K562 (cell line): ENCODE measurements around the gene NDUFB7. TPM values are rescaled to one million over a fixed set of nuclear protein-coding genes. Genes with fewer than 3 reads are reported as not detected.

Experiments
- CXXC5 ChIP-seq: fragments of 250-450 bp; sonication (Bioruptor Pico); IDR thresholded peaks from 2 replicates; pipeline ENCODE4 v1.8.0; 2022; ENCODE audit warnings: inconsistent platforms, mild to moderate bottlenecking, moderate library complexity
- ETV5 ChIP-seq: sonication (generic); formaldehyde crosslinking; IDR thresholded peaks from 2 replicates; pipeline ENCODE4 v1.4.0; 2020; ENCODE audit warnings: low read depth, mild to moderate bottlenecking, missing genetic modification reagents
- FIP1L1 ChIP-seq: fragments of 200-400 bp; formaldehyde crosslinking; IDR thresholded peaks from 2 replicates; pipeline ENCODE4 v1.6.1; 2018; ENCODE audit warnings: mild to moderate bottlenecking, low read depth, low read length; ENCODE audit not compliant: poor library complexity, severe bottlenecking
- HDAC8 ChIP-seq: fragments of 450-650 bp; IDR thresholded peaks from 2 replicates; pipeline ENCODE4 v1.6.1; 2016; ENCODE audit warnings: mild to moderate bottlenecking, missing genetic modification characterization, moderate library complexity, missing compliant biosample characterization
- MEF2A ChIP-seq: IDR thresholded peaks from 2 replicates; pipeline ENCODE4 v1.6.1; 2011; ENCODE audit warnings: low read depth, mild to moderate bottlenecking, low read length, moderate library complexity; ENCODE audit not compliant: control insufficient read depth
- POU5F1 ChIP-seq: fragments of 150-350 bp; IDR thresholded peaks from 2 replicates; pipeline ENCODE4 v1.6.1; 2014; ENCODE audit warnings: borderline replicate concordance, low read length, low read depth, mild to moderate bottlenecking; ENCODE audit not compliant: partially characterized antibody
- SLC30A9 ChIP-seq: fragments of 250-450 bp; sonication (Bioruptor Pico); IDR thresholded peaks from 2 replicates; pipeline ENCODE4 v1.8.0; 2022; ENCODE audit warnings: mild to moderate bottlenecking, moderate library complexity
- SP2 ChIP-seq: IDR thresholded peaks from 2 replicates; pipeline ENCODE4 v1.6.1; 2011; ENCODE audit warnings: mild to moderate bottlenecking, low read depth, low read length, moderate library complexity; ENCODE audit not compliant: poor library complexity, severe bottlenecking; ENCODE audit errors: extremely low read depth
- STAT5B ChIP-seq: fragments of 250-450 bp; sonication (Bioruptor Pico); IDR thresholded peaks from 2 replicates; pipeline ENCODE4 v1.8.0; 2021; ENCODE audit warnings: mild to moderate bottlenecking, inconsistent platforms
- TBP ChIP-seq: optimal IDR thresholded peaks from 2 replicates; pipeline ENCODE3; 2011; ENCODE audit warnings: low read depth, low read length, improper control_type of control experiment
- ZBTB7A ChIP-seq: IDR thresholded peaks from 2 replicates; pipeline ENCODE4 v1.6.1; 2011; ENCODE audit warnings: low read depth, mild to moderate bottlenecking, low read length, moderate library complexity, borderline replicate concordance; ENCODE audit not compliant: control insufficient read depth
- ZNF507 ChIP-seq: conservative IDR thresholded peaks from 2 replicates; pipeline ENCODE4 v1.6.1; 2017; ENCODE audit warnings: missing genetic modification characterization, missing compliant biosample characterization
- polyA plus RNA-seq, 8 experiments: library from polyadenylated mRNA; depleted of rRNA in 4 of 8; stranded (reverse) in 5 of 8; unstranded in 3 of 8; fragments of >200 nt; fragmentation: Nextera tagmentation in 2 of 8; fragmentation: Illumina TruSeq in 1 of 8; extraction: Ambion mirVana in 2 of 8; extraction: Trizol in 1 of 8; gene quantifications; 2 replicates each; pipeline versions ENCODE4 v1.2.1 to v1.2.3, GENCODE V29; 2011 to 2014; ENCODE audit warnings: inconsistent platforms in 1 of 8, missing spikeins in 1 of 8
- total RNA-seq, 7 experiments: library from RNA; depleted of rRNA in 6 of 7; stranded (reverse); fragments of >200 nt in 6 of 7; fragmentation: Illumina TruSeq in 2 of 7; extraction: Trizol in 2 of 7; gene quantifications; 2 replicates each; pipeline versions ENCODE4 v1.2.1 to v1.2.3, GENCODE V29; 2011 to 2021; ENCODE audit warnings: low replicate concordance in 1 of 7
- TF ChIP-seq, protein P1 (sequence below): fragments of 200-800 bp; sonication (Bioruptor generic); IDR thresholded peaks from 2 replicates; pipeline ENCODE4 v1.6.1; 2016; ENCODE audit warnings: missing genetic modification characterization, missing compliant biosample characterization
- TF ChIP-seq, protein P2 (sequence below): fragments of 450-650 bp; formaldehyde crosslinking; IDR thresholded peaks from 2 replicates; pipeline ENCODE4 v1.4.0; 2020; ENCODE audit warnings: mild to moderate bottlenecking, mixed read lengths
- TF ChIP-seq, protein P3 (sequence below): fragments of 450-650 bp; IDR thresholded peaks from one replicate; pipeline ENCODE4 v1.6.1; 2018; ENCODE audit warnings: mild to moderate bottlenecking, moderate library complexity; ENCODE audit not compliant: partially characterized antibody
- TF ChIP-seq, protein P4 (sequence below): sonication (generic); formaldehyde crosslinking; IDR thresholded peaks from 2 replicates; pipeline ENCODE4 v1.8.0; 2022; ENCODE audit warnings: mild to moderate bottlenecking, low read depth, missing genetic modification reagents
- TF ChIP-seq, protein P5 (sequence below): sonication (generic); formaldehyde crosslinking; IDR thresholded peaks from 2 replicates; pipeline ENCODE4 v1.8.0; 2022; ENCODE audit warnings: mild to moderate bottlenecking, missing genetic modification reagents

The NDUFB7 gene
- total and polyA plus RNA-seq, 9 of the 15 experiments (the other 6 are each of a cell fraction or from before 2014, with no cell fraction given), result 14.9 to 842 (median 137) TPM

DNA sequence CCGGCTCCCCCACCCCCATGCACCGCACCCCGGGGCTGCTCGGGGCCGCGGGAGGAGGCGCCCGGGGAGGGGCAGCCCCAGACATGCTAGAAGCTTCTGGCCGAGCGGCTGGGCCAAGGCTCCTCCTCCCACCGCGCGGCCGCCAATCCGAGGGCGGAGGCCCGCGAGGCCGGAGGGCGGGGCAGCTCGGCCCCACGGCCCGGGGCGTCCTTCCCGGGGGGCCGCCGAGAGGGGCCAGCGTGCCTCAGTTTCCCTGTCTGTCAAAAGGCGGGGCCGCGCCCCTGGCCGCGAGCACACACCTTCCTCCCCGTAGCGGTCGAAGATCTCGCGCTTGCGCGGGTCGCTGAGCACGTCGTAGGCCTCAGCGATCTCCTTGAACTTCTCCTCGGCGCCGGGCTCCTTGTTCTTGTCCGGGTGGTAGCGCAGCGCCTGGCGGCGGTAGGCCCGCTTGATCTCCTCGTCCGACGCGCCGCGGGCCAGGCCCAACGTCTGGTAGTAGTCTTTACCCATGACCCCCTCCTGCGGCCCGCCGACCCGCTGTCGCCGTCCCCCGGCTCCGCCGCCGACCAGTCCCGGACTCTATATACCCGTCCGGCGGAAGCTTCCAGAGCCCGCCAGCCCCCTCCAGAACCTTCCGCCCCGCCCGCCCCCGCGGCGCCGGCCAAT lies 53.9 kb downstream of the NDUFB7 start, which contains the start of gene DNAJB1 (continued):
- TF ChIP-seq, protein P1, sequence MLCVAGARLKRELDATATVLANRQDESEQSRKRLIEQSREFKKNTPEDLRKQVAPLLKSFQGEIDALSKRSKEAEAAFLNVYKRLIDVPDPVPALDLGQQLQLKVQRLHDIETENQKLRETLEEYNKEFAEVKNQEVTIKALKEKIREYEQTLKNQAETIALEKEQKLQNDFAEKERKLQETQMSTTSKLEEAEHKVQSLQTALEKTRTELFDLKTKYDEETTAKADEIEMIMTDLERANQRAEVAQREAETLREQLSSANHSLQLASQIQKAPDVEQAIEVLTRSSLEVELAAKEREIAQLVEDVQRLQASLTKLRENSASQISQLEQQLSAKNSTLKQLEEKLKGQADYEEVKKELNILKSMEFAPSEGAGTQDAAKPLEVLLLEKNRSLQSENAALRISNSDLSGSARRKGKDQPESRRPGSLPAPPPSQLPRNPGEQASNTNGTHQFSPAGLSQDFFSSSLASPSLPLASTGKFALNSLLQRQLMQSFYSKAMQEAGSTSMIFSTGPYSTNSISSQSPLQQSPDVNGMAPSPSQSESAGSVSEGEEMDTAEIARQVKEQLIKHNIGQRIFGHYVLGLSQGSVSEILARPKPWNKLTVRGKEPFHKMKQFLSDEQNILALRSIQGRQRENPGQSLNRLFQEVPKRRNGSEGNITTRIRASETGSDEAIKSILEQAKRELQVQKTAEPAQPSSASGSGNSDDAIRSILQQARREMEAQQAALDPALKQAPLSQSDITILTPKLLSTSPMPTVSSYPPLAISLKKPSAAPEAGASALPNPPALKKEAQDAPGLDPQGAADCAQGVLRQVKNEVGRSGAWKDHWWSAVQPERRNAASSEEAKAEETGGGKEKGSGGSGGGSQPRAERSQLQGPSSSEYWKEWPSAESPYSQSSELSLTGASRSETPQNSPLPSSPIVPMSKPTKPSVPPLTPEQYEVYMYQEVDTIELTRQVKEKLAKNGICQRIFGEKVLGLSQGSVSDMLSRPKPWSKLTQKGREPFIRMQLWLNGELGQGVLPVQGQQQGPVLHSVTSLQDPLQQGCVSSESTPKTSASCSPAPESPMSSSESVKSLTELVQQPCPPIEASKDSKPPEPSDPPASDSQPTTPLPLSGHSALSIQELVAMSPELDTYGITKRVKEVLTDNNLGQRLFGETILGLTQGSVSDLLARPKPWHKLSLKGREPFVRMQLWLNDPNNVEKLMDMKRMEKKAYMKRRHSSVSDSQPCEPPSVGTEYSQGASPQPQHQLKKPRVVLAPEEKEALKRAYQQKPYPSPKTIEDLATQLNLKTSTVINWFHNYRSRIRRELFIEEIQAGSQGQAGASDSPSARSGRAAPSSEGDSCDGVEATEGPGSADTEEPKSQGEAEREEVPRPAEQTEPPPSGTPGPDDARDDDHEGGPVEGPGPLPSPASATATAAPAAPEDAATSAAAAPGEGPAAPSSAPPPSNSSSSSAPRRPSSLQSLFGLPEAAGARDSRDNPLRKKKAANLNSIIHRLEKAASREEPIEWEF (CRISPR knock-in tag), result no peak
- TF ChIP-seq ZBTB7A (peak; percentile 94; the same call in 1 of the 2 replicates), SP2 (no peak), ETV5 (peak; percentile 45), POU5F1 (no peak), FIP1L1 (peak; percentile 99), TBP (peak; percentile 95), CXXC5 (CRISPR knock-in tag) (peak; percentile 69), HDAC8 (tag) (no peak), SLC30A9 (CRISPR knock-in tag) (peak; percentile 63; the same call in 1 of the 2 replicates), MEF2A (no peak), STAT5B (CRISPR knock-in tag) (no peak), ZNF507 (tag) (no peak)
- TF ChIP-seq, protein P2, sequence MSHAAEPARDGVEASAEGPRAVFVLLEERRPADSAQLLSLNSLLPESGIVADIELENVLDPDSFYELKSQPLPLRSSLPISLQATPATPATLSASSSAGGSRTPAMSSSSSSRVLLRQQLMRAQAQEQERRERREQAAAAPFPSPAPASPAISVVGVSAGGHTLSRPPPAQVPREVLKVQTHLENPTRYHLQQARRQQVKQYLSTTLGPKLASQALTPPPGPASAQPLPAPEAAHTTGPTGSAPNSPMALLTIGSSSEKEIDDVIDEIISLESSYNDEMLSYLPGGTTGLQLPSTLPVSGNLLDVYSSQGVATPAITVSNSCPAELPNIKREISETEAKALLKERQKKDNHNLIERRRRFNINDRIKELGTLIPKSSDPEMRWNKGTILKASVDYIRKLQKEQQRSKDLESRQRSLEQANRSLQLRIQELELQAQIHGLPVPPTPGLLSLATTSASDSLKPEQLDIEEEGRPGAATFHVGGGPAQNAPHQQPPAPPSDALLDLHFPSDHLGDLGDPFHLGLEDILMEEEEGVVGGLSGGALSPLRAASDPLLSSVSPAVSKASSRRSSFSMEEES (CRISPR knock-in tag), result no peak
- TF ChIP-seq, protein P3, sequence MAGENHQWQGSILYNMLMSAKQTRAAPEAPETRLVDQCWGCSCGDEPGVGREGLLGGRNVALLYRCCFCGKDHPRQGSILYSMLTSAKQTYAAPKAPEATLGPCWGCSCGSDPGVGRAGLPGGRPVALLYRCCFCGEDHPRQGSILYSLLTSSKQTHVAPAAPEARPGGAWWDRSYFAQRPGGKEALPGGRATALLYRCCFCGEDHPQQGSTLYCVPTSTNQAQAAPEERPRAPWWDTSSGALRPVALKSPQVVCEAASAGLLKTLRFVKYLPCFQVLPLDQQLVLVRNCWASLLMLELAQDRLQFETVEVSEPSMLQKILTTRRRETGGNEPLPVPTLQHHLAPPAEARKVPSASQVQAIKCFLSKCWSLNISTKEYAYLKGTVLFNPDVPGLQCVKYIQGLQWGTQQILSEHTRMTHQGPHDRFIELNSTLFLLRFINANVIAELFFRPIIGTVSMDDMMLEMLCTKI, result no peak
- TF ChIP-seq, protein P4, sequence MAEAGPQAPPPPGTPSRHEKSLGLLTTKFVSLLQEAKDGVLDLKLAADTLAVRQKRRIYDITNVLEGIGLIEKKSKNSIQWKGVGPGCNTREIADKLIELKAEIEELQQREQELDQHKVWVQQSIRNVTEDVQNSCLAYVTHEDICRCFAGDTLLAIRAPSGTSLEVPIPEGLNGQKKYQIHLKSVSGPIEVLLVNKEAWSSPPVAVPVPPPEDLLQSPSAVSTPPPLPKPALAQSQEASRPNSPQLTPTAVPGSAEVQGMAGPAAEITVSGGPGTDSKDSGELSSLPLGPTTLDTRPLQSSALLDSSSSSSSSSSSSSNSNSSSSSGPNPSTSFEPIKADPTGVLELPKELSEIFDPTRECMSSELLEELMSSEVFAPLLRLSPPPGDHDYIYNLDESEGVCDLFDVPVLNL (CRISPR knock-in tag), result no peak
- TF ChIP-seq, protein P5, sequence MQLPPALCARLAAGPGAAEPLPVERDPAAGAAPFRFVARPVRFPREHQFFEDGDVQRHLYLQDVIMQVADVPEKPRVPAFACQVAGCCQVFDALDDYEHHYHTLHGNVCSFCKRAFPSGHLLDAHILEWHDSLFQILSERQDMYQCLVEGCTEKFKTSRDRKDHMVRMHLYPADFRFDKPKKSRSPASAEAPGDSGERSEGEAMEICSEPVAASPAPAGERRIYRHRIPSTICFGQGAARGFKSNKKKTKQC (CRISPR knock-in tag), result peak; percentile 93
